Stomach (tissue), 4 donors: ENCODE results near the gene STRN3.

Experiments used
- POLR2A ChIP-seq, 4 donors: fragments of 450-650 bp; IDR thresholded peaks; one replicate each; pipeline ENCODE4 v1.6.1; 2016; ENCODE audit warnings: antibody characterized with exemption in 4 of 4, control low read depth in 2 of 4, mild to moderate bottlenecking in 1 of 4, moderate library complexity in 1 of 4
- TF ChIP-seq, protein P1 (sequence below), 7 experiments: fragments of 450-650 bp in 4 of 7; fragments of 200-600 bp in 3 of 7; sonication (generic) in 3 of 7; IDR thresholded peaks; one replicate each; pipeline ENCODE4 v1.5.1; 2016 to 2019; ENCODE audit warnings: antibody characterized with exemption in 7 of 7, control low read depth in 2 of 7, mild to moderate bottlenecking in 1 of 7

- no peak for TF ChIP-seq POLR2A (IDR thresholded peaks at IDR 0.05)
- TF ChIP-seq, protein P1, sequence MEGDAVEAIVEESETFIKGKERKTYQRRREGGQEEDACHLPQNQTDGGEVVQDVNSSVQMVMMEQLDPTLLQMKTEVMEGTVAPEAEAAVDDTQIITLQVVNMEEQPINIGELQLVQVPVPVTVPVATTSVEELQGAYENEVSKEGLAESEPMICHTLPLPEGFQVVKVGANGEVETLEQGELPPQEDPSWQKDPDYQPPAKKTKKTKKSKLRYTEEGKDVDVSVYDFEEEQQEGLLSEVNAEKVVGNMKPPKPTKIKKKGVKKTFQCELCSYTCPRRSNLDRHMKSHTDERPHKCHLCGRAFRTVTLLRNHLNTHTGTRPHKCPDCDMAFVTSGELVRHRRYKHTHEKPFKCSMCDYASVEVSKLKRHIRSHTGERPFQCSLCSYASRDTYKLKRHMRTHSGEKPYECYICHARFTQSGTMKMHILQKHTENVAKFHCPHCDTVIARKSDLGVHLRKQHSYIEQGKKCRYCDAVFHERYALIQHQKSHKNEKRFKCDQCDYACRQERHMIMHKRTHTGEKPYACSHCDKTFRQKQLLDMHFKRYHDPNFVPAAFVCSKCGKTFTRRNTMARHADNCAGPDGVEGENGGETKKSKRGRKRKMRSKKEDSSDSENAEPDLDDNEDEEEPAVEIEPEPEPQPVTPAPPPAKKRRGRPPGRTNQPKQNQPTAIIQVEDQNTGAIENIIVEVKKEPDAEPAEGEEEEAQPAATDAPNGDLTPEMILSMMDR (IDR thresholded peaks at IDR 0.05), result no peak
Measured at GRCh38 chr14:30884901-30885300, 141.3 kb downstream of the STRN3 start.
